ENCODE results near the gene SLAMF8. TPM values are rescaled to one million over a fixed set of nuclear protein-coding genes. Genes with fewer than 3 reads are reported as not detected.

The SLAMF8 gene
- not detected in 2 replicates for total RNA-seq (2022)
- Bru-seq, nascent RNA = not detected
- BruChase-seq, experiment 1, labeled RNA remaining after a 6-hour chase = percentile 8 among the genes with signal in this experiment
- BruChase-seq, experiment 2, labeled RNA remaining after a 2-hour chase = percentile 8 among the genes with signal in this experiment
- long read RNA-seq, partial matches to known transcripts = 0 of 1 reads
- long read RNA-seq, other reads (novel, unspliced or antisense) = 1 of 1 reads

GRCh38 chr1:159826441-159827101, at the start of gene SLAMF8:
Gene SLAMF8 (plus strand): TSS chr1:159826873. CDS start chr1:159826899, 26 bp downstream.
- TF ChIP-seq, protein P1, sequence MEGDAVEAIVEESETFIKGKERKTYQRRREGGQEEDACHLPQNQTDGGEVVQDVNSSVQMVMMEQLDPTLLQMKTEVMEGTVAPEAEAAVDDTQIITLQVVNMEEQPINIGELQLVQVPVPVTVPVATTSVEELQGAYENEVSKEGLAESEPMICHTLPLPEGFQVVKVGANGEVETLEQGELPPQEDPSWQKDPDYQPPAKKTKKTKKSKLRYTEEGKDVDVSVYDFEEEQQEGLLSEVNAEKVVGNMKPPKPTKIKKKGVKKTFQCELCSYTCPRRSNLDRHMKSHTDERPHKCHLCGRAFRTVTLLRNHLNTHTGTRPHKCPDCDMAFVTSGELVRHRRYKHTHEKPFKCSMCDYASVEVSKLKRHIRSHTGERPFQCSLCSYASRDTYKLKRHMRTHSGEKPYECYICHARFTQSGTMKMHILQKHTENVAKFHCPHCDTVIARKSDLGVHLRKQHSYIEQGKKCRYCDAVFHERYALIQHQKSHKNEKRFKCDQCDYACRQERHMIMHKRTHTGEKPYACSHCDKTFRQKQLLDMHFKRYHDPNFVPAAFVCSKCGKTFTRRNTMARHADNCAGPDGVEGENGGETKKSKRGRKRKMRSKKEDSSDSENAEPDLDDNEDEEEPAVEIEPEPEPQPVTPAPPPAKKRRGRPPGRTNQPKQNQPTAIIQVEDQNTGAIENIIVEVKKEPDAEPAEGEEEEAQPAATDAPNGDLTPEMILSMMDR (IDR thresholded peaks at IDR 0.05; ENCODE audit: unreplicated experiment) = no peak
- peaks cover 16% of the 10 kb centered on the region for H3K27me3 Mint-ChIP-seq (ENCODE audit: insufficient read depth, unreplicated experiment)
- no peak within 1 kb of the TSS for H3K4me3 Mint-ChIP-seq (ENCODE audit: unreplicated experiment)
- no peaks in the 10 kb centered on the region for H3K36me3 Mint-ChIP-seq (ENCODE audit: insufficient read depth, unreplicated experiment)
- no TSS peak for BruUV-seq (replicated peaks)
- H3K4me1 Mint-ChIP-seq (ENCODE audit: insufficient read depth, unreplicated experiment) = peaks cover 5% of the 10 kb centered on the region
- ChIA-PET POLR2A (interaction anchor here (0.7 kb wide), 1 partner anchor 1573 kb away, joined by 3 read pairs; no protein-coding TSS in a partner anchor), CTCF (interaction anchor here (0.8 to 3.3 kb wide), 6 partner anchors 24 to 181 kb away, joined by 3 to 23 read pairs (median 4); partner anchors contain the start of gene FCRL6)
- no peak for DNase-seq (ENCODE audit: unreplicated experiment)
- intact Hi-C loops (cut with micrococcal nuclease) = no loop called here
- no peak within 1 kb of the TSS for H3K27ac Mint-ChIP-seq (ENCODE audit: low read depth, unreplicated experiment)
- no peaks in the 10 kb centered on the region for H3K9me3 Mint-ChIP-seq (ENCODE audit: unreplicated experiment)

- POLR2A ChIA-PET = interaction anchor here (0.6 to 1.9 kb wide), 4 partner anchors 253 to 617 kb away, joined by 3 to 7 read pairs (median 5); partner anchors contain the start of gene PIGM
- Mint-ChIP-seq H3K36me3 (ENCODE audit: insufficient read depth, unreplicated experiment) (peaks cover 21% of the 10 kb centered on the region), H3K4me3 (ENCODE audit: unreplicated experiment) (no peak overlapping the region), H3K27ac (ENCODE audit: low read depth, unreplicated experiment) (peak overlapping the region; percentile 71), H3K4me1 (ENCODE audit: insufficient read depth, unreplicated experiment) (peaks cover 70% of the 10 kb centered on the region), H3K27me3 (ENCODE audit: insufficient read depth, unreplicated experiment) (no peaks in the 10 kb centered on the region), H3K9me3 (ENCODE audit: unreplicated experiment) (no peaks in the 10 kb centered on the region)
- TF ChIP-seq, protein P1 (IDR thresholded peaks at IDR 0.05; ENCODE audit: unreplicated experiment) = no peak
- intact Hi-C loops (cut with micrococcal nuclease) = loop anchor here (5.0 to 10.0 kb wide), 2 partner anchors 373 to 436 kb away; no protein-coding TSS in a partner anchor
- CTCF ChIA-PET = interaction anchor here (0.6 to 8.1 kb wide), 21 partner anchors 8 to 1612 kb away, joined by 3 to 255 read pairs (median 5); no protein-coding TSS in a partner anchor
- DNase-seq (ENCODE audit: unreplicated experiment) = peak; percentile 45
- no TSS peak for BruUV-seq (replicated peaks)
Measured at GRCh38 chr1:159778266-159778665, 48.4 kb upstream of the SLAMF8 start.

- peak overlapping the region; percentile 87 for H3K4me3 Mint-ChIP-seq (ENCODE audit: unreplicated experiment)
- TF ChIP-seq, protein P1 (IDR thresholded peaks at IDR 0.05; ENCODE audit: unreplicated experiment) = no peak
- ChIA-PET CTCF (interaction anchor here (0.7 to 8.1 kb wide), 9 partner anchors 11 to 647 kb away, joined by 3 to 255 read pairs (median 39); no protein-coding TSS in a partner anchor), POLR2A (interaction anchor here (0.6 to 1.9 kb wide), 12 partner anchors 11 to 616 kb away, joined by 3 to 8 read pairs (median 4); partner anchors contain the start of genes PIGM and TAGLN2)
- no peaks in the 10 kb centered on the region for H3K27me3 Mint-ChIP-seq (ENCODE audit: insufficient read depth, unreplicated experiment)
- no TSS peak for BruUV-seq (replicated peaks)
- peaks cover 71% of the 10 kb centered on the region for H3K4me1 Mint-ChIP-seq (ENCODE audit: insufficient read depth, unreplicated experiment)
- peak overlapping the region; percentile 71 for H3K27ac Mint-ChIP-seq (ENCODE audit: low read depth, unreplicated experiment)
- H3K9me3 Mint-ChIP-seq (ENCODE audit: unreplicated experiment) = no peaks in the 10 kb centered on the region
- intact Hi-C loops (cut with micrococcal nuclease) = loop anchor here (1.0 to 10.0 kb wide), 3 partner anchors 375 to 565 kb away; no protein-coding TSS in a partner anchor
- DNase-seq (ENCODE audit: unreplicated experiment) = peak; percentile 100
- H3K36me3 Mint-ChIP-seq (ENCODE audit: insufficient read depth, unreplicated experiment) = peaks cover 29% of the 10 kb centered on the region
Measured at GRCh38 chr1:159779403-159779851, 47.2 kb upstream of the SLAMF8 start.
